ENCODE data around the gene HILPDA.
A peak's percentile ranks its signal among the peaks of the same experiment; 100 is the strongest.

HILPDA gene

DNA sequence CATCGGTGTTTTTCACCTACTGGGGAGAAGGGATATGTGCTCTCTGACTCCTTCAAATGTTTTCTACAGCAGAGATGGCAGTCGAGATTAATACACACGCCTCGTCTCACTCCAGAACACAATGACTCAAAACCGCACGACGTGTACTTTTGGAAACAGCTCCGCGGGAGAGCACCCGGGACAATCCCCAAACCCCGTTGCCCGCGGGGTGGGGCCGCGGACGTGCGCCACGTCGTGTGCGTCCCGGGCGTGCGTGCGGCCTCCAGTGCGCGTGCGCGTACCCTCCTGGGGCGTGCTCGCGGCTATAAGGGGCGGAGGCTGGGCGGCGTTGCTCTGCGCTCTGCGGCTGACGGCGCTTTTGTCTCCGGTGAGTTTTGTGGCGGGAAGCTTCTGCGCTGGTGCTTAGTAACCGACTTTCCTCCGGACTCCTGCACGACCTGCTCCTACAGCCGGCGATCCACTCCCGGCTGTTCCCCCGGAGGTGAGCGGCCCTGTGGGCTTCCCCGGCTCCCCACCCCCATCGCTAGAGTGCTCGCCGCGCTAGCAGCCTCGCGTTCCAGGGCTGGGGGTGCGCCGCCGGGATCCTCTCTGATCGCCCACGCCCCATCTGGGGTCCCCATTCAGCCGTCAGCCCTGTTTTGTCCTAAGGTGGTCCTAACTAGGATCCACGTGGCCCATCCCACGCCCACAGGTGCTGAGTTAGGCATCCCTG lies at the start of gene HILPDA:
Gene HILPDA (plus strand): TSS at position 336 of the 712 bp plus-strand sequence. CDS start 1,391 bp downstream, outside the sequence.
- peak; percentile 91 for DNase-seq (ENCODE audit: low read depth)

GRCh38 chr7:128406314-128407232 lies 49.1 kb upstream of the HILPDA start:
- no peak for DNase-seq (ENCODE audit: low read depth)

DNA sequence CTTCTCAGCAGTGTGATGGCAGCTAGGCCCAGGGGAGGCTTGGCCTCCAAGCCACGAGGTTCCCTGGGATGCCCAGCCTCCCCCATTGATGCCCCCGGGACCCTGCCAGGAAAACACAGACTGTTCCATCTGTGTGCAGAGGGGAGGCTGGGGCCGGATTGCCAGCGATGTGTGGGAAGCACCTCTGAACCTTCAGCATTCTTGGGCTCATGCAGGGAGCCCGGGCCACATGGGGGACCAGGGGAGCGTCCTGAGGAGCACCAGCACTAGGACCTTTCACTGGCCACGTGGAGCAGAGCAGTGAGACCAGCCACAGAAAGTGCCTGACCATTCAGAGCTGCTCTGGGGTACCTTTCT lies 48.5 kb upstream of the HILPDA start:
- no peak for DNase-seq (ENCODE audit: low read depth)

DNA sequence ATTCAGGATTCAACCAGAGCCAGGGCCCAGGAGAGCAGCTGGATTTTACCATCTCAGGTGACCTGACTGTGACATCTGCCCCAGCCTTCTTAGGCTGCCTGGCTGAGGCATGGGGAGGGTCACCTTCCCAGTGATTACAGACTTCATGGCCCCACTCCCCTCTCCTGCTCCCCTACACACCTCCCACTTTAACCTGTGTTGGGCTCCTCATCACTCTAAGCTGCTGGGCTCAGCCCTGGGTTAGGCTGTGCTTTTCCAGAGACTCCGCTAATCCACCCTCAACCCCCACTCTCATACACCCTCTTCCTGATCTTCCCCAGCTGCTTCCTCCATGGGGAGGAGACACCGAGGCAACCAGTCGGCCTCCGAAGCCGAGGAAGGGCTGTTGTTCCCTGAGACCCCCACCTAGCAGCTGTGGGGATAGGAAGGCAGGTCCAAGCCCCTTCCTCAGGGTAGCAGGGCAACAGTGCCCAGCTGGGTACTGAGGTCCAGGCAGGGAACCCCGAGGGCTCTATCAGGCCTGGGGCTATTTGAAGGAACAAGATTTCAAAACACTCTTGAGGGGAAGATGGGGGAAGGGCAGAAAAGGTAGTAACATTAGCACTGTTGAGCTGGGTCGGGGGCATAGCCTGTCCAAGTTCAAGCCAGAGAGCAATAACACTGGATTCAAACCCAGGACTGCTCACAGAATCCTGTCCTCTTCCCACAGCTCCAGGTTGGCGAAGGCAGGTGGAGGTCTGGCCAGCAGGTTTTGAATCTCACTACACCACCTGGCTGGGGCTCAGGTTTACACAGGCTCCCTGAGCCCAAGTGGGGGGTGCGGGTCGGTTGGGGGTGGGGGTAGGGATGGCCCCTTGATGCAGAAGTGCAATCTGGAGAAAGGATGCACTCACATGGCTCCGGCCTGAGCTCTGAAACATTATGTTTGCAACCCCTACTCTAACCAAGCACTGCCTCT lies 47.6 kb upstream of the HILPDA start:
- no peak for DNase-seq (ENCODE audit: low read depth)

- DNase-seq (ENCODE audit: low read depth), result no peak
These were observed 46.7 kb upstream of the HILPDA start for GRCh38 chr7:128408709-128409595.

DNA sequence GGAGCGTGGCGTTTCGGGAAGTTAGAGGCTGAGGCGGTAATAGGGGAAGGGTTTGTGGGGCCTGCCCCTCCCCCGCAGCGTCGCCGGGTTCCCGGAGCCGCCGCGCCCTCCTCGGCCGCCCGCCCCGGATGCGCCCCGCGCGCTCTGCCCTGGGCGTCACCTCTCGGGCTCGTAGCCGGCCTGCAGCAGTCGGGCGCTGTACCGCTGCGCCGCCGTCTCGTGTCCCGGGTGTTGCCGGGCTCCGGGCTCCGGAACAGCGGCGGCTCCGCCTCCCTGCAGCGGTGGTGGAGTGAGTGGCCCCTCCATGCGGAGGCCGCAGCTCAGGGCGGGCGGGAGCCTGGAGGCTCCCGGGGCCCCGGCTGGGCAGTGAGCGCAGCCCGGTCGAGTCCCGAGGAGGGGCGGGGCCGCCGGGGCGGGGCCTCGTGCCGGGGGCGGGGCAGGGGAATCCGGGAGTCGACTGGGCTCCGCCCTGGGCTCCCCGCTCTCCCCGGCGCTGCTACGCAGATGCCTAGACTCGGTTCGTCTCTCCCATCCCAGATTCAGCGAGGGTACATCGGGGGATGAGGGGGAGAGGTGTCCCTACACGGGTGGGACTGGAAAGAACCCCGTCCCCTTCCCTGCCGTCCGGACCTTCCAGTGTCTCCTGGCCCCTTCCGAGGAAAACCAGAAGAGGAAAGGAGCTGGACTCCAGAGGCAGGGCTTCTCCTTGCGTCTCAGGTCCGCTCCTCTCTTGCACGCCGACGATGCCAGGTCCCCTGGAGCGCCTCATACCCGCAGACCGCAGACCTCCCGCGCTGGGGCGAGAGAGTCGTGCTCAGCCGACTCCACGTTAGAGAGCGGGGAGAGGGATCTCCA lies 45.9 kb upstream of the HILPDA start, which contains the start of gene IMPDH1:
Gene IMPDH1 (minus strand): TSS at position 387 of the 855 bp plus-strand sequence. CDS start 81 bp downstream, at position 306.
- peak; percentile 83 for DNase-seq (ENCODE audit: low read depth)

DNA sequence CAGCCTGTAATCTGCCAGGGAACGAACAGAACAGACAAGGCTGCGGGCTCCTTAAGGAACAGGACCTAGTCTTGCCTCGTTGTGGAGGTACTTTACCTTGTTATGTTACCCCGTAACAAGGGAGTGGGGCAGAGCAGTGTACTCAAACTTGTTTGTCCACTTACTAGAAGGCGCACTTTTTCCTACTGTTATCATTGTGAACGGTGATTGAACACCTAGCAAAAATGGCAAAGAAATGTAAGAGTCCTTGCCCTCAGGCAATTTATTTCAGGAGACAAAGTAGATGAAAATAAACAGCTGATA lies 45.3 kb upstream of the HILPDA start:
- no peak for DNase-seq (ENCODE audit: low read depth)

DNA sequence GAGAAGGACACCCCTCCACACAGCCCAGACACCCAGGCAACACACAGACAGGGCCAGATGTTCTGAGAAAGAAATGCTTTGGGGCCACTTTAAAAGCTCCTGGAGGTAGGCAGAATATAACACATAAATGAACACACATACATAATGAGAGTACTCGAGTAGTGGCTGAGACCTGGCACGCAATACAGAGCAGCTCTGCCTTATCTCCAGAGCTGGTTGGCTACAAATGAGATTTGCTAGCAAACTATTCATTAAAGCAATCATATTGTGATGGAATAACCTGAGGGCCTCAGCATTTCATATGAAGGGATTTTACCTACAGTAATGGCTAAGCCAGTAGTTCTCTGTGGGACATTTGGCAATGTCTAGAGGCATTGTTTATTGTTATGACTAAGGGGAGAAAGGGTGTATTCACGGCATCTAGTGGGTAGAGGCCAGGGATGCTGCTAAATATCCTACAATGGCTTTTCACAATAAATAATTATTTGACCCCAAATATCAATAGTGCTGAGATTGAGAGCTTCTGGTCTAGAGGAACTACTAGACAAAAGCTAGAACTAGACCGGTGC lies 40.4 kb upstream of the HILPDA start:
- DNase-seq (ENCODE audit: low read depth), result no peak

DNA sequence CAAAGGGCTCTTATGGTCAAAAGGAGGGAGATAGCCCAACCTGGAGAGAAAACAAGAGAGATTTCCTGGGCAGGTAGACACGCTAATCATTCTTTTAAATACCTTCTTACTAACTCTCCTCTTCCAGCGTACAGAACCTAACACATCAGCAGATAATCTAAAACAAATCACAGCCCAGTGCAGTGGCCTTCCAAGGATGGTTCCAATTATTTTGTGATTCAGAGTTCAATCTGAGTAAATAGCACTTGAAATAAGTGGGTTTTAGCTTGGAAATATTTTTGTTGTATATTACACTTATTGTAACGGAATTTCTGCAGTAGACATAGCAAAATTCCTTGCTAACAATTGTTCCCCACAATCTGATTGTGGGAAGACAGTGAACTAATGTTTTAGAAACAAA lies 38.6 kb upstream of the HILPDA start:
- DNase-seq (ENCODE audit: low read depth), result no peak

GRCh38 chr7:128419257-128419656 lies 36.4 kb upstream of the HILPDA start:
- DNase-seq (ENCODE audit: low read depth), result no peak

GRCh38 chr7:128420773-128421172 lies 34.9 kb upstream of the HILPDA start:
- DNase-seq (ENCODE audit: low read depth), result no peak

- DNase-seq (ENCODE audit: low read depth), result no peak
These were observed 34.3 kb upstream of the HILPDA start for GRCh38 chr7:128421384-128421783.

DNA sequence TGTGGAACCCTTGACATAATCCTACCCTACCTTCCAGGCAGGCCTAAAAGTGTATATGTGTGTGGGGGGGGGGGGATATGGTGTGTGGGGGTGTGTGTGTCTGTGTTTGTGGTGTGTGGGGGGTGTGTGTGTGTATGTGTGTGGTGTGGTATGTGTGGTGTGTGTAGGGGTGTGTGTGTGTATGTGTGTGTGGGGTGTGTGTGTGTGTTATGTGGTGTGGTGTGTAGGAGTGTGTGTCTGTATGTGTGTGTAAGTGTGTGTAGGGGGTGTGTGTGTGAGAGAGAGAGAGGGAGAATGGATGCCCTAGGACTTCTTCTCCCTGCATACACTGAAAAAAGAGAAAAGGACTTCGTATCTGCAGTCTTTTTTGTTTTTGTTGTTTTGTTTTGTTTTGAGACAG lies 33.6 kb upstream of the HILPDA start:
- DNase-seq (ENCODE audit: low read depth), result no peak

- DNase-seq (ENCODE audit: low read depth), result no peak
These were observed 32.8 kb upstream of the HILPDA start for GRCh38 chr7:128422842-128423241.

DNA sequence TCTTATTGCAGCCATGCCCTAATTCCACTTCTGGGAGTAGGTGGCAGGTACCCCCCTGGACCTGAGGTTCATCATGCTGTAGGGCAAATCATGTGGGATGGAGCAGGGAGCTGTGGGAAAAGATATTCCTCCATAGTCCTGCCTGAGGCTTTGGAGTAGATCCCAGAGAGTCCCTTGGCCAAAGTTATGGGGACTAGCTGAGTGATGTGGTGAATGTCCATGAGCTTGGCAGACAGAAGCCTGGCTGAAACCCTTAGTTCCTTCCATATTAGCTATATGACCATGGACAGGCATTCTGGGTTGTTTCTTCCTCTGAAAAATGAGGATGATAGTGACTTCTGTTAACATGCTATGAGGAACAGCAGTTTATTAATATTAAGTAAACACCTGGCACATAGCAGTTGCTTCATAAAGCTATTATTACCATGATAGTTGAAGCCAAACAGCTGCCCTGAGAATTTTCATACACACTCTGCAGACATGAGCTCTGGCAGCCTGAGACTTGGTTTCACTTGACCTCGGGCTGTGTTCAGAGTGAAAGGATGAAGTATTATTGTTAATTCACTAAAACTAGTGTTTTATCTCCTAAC lies 30.9 kb upstream of the HILPDA start:
- no peak for DNase-seq (ENCODE audit: low read depth)

GRCh38 chr7:128425850-128426249 lies 29.8 kb upstream of the HILPDA start:
- DNase-seq (ENCODE audit: low read depth), result peak; percentile 62

GRCh38 chr7:128427289-128427891 lies 28.3 kb upstream of the HILPDA start:
- DNase-seq (ENCODE audit: low read depth), result no peak

GRCh38 chr7:128430207-128430606 lies 25.5 kb upstream of the HILPDA start:
- no peak for DNase-seq (ENCODE audit: low read depth)

- no peak for DNase-seq (ENCODE audit: low read depth)
These were observed 24.5 kb upstream of the HILPDA start for GRCh38 chr7:128431221-128431620.

Data from stimulated activated CD8-positive, alpha-beta memory T cell treated with anti-CD3 and anti-CD28 coated beads, Interleukin-4, amount 100 ng/mL, for 24 hours (primary cell).